ACHN (cell line): ENCODE measurements around the gene SIL1.
"Not testable (repeated sequence)": the region's sequence is repeated elsewhere in the genome, so short reads cannot be mapped to it uniquely, and the experiment has no call there.

ENCODE experiments used
- DNase-seq: peaks from one replicate; pipeline ENCODE4 v3.0.0-alpha.2; 2015
- in situ Hi-C: cut with HindIII; loops from 2 replicates; pipeline ENCODE4 v1.10.0; 2017; ENCODE audit warnings: low sequenced_read_pairs, low pct_ligation_motif_present, low pct_unique_long_range_greater_than_20kb

The SIL1 gene

GRCh38 chr5:138932171-138932810, 265.9 kb downstream of the SIL1 start:
- no peak for DNase-seq
- in situ Hi-C loops, result no loop called here

- DNase-seq, result no peak
- in situ Hi-C loops, result no loop called here
Observed at GRCh38 chr5:138930371-138931097, 267.6 kb downstream of the SIL1 start.

- DNase-seq, result no peak
- in situ Hi-C loops, result no loop called here
Observed at GRCh38 chr5:138929571-138929955, 268.6 kb downstream of the SIL1 start.

GRCh38 chr5:138927979-138928378, 270.2 kb downstream of the SIL1 start:
- in situ Hi-C loops, result no loop called here

GRCh38 chr5:138927544-138927943, 270.6 kb downstream of the SIL1 start:
- DNase-seq, result no peak
- in situ Hi-C loops, result no loop called here

More at GRCh38 chr5:138927979-138928378, 270.2 kb downstream of the SIL1 start:
- peak; percentile 16 for DNase-seq

GRCh38 chr5:138926688-138927448, 271.3 kb downstream of the SIL1 start:
- in situ Hi-C loops, result no loop called here
- DNase-seq, result no peak

- in situ Hi-C loops, result no loop called here
- no peak for DNase-seq
Observed at GRCh38 chr5:138926257-138926656, 271.9 kb downstream of the SIL1 start.

- in situ Hi-C loops, result no loop called here
- DNase-seq, result no peak
Observed at GRCh38 chr5:138925090-138925635, 273.0 kb downstream of the SIL1 start.

- in situ Hi-C loops, result no loop called here
- no peak for DNase-seq
Observed at GRCh38 chr5:138922494-138922893, 275.7 kb downstream of the SIL1 start.

GRCh38 chr5:138921362-138921761, 276.8 kb downstream of the SIL1 start:
- in situ Hi-C loops, DNase-seq: not testable (repeated sequence)

GRCh38 chr5:138920181-138920580, 278.0 kb downstream of the SIL1 start:
- in situ Hi-C loops, result no loop called here
- DNase-seq, result no peak

GRCh38 chr5:138918686-138919085, 279.5 kb downstream of the SIL1 start:
- DNase-seq, result no peak
- in situ Hi-C loops, result no loop called here

GRCh38 chr5:138914338-138914737, 283.8 kb downstream of the SIL1 start:
- DNase-seq, result no peak
- in situ Hi-C loops, result no loop called here

GRCh38 chr5:138913773-138914172, 284.4 kb downstream of the SIL1 start:
- DNase-seq, result no peak
- in situ Hi-C loops, result no loop called here

GRCh38 chr5:138912093-138912492, 286.1 kb downstream of the SIL1 start:
- no peak for DNase-seq
- in situ Hi-C loops, result no loop called here

- in situ Hi-C loops, result no loop called here
- DNase-seq, result no peak
Observed at GRCh38 chr5:138911441-138911840, 286.7 kb downstream of the SIL1 start.

GRCh38 chr5:138910546-138911185, 287.5 kb downstream of the SIL1 start:
- DNase-seq, result no peak
- in situ Hi-C loops, result no loop called here

GRCh38 chr5:138909734-138910133, 288.4 kb downstream of the SIL1 start:
- DNase-seq, result no peak

GRCh38 chr5:138905541-138905940, 292.6 kb downstream of the SIL1 start:
- in situ Hi-C loops, result no loop called here
- peak; percentile 40 for DNase-seq

More at GRCh38 chr5:138909734-138910133, 288.4 kb downstream of the SIL1 start:
- in situ Hi-C loops, result no loop called here
